Pancreas (tissue), 10 donors: ENCODE data around the gene TTC4. TPM values are rescaled to one million over a fixed set of nuclear protein-coding genes. Genes with fewer than 3 reads are reported as not detected.

Experiments
- ATAC-seq, 4 donors: fragments of 200-7000 bp; cut with Tn5 transposase; one replicate each; pipeline versions ENCODE4 v1.8.0 to v1.9.1; 2020; ENCODE audit warnings: mild to moderate bottlenecking in 4 of 4, moderate library complexity in 4 of 4
- DNase-seq, 6 donors: peaks; one replicate each; pipeline ENCODE4 v3.0.0-alpha.2; 2020
- FAIRE-seq: peaks from 2 replicates; lab custom pipeline; 2012; peaks lifted over from hg19 to GRCh38; lab: Jason Lieb, UNC
- H3K27ac ChIP-seq, 4 donors: fragments of 200-600 bp; sonication (generic); 1 replicate in 3 of 4; 2 replicates in 1 of 4; pipeline versions ENCODE4 v1.5.0 to v1.8.0; 2020
- H3K27me3 ChIP-seq, 4 donors: fragments of 200-600 bp; one replicate each; pipeline ENCODE4 v1.8.0; 2021
- H3K36me3 ChIP-seq, 3 donors: fragments of 200-600 bp; sonication (generic) in 1 of 3; one replicate each; pipeline versions ENCODE4 v1.5.0 to v1.8.0; 2020 to 2021
- H3K4me1 ChIP-seq, 3 donors: fragments of 200-600 bp; one replicate each; pipeline ENCODE4 v1.8.0; 2021
- H3K4me3 ChIP-seq, 4 donors: fragments of 200-600 bp; sonication (generic) in 2 of 4; one replicate each; pipeline versions ENCODE4 v1.5.0 to v1.8.0; 2020 to 2021
- H3K9me3 ChIP-seq, 4 donors: fragments of 200-600 bp; one replicate each; pipeline ENCODE4 v1.8.0; 2021
- WGBS, 2 donors: extraction: QIAGEN DNeasy Blood & Tissue Kit; methylation state at CpG; one replicate each; pipeline ENCODE4 v1.1.7; 2013; 5-methylcytosine and 5-hydroxymethylcytosine counted together
- intact Hi-C, 3 donors: fragments of 100-400 bp; cut with DNase I; formaldehyde crosslinking; loops; one replicate each; pipeline versions ENCODE4 v1.11.1 to v1.14.2; 2022
- polyA plus RNA-seq, 2 donors: library from polyadenylated mRNA; stranded (reverse); fragments of 200-250 nt; gene quantifications; one replicate each; pipeline ENCODE4 v1.2.3, GENCODE V29; 2013
- total RNA-seq, 6 donors: library from RNA; stranded (reverse); fragmentation: NEBNext Ultra II Directional in 4 of 6; extraction: Animal tissue kit (Norgen Biotek cat#: 25700) in 4 of 6; gene quantifications; one replicate each; pipeline versions ENCODE4 v1.2.1 to v1.2.4, GENCODE V29; 2021 to 2023
- TF ChIP-seq, protein P1 (sequence below), 4 donors: fragments of 200-600 bp; sonication (generic) in 3 of 4; IDR thresholded peaks; one replicate each; pipeline versions ENCODE4 v1.5.0 to v1.8.0; 2021; ENCODE audit warnings: antibody characterized with exemption in 4 of 4
- donor health status: healthy with polysubstance abuse.
- donor health status: DM: no; HTN: no; CAD: no; lungs with moderate emphysema.
- donor health status: DM: no; HTN: no; CAD: no.
- donor health status: control.
- donor health status: control.
- donor health status: Bipolar disorder and iron deficiency.
- donor health status: DM: yes; HTN: yes; CAD: no.
- donor health status: DM: no; HTN: no; CAD: no.
- donor health status: DM: no; HTN: no; CAD: no.
- donor health status: DM: yes; HTN: yes; CAD: no.

The TTC4 gene
- total and polyA plus RNA-seq, 8 donors, result 4.5 to 14.4 (median 7.3) TPM

DNA sequence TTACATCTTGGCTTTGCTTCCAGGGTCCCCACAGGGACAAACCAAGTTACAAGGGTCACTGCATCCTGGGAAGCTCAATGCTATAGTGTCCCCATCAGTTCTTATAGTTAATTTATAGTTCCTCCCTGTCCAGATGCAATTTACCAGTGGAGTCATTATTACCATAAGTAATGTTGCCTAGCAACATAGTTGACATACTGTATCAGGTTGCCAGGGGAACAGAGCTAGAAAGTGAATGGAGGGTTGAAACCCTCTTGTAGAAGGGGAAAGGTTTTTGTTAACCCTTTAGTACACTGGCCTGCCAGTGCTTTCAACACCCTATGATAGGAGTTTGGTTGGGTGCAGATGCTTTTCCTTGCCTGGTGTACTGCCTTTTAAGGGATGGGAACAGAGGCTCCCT, 34.3 kb upstream of the TTC4 start:
- ATAC-seq (peak in 1 of 4 donors; percentile 16), FAIRE-seq (no peak), DNase-seq (no peak)
- Histone ChIP-seq H3K27ac (no peak overlapping the region), H3K4me1 (no peaks in the 10 kb centered on the region), H3K9me3 (no peaks in the 10 kb centered on the region), H3K36me3 (no peaks in the 10 kb centered on the region), H3K4me3 (no peak overlapping the region), H3K27me3 (no peaks in the 10 kb centered on the region)
- TF ChIP-seq, protein P1, sequence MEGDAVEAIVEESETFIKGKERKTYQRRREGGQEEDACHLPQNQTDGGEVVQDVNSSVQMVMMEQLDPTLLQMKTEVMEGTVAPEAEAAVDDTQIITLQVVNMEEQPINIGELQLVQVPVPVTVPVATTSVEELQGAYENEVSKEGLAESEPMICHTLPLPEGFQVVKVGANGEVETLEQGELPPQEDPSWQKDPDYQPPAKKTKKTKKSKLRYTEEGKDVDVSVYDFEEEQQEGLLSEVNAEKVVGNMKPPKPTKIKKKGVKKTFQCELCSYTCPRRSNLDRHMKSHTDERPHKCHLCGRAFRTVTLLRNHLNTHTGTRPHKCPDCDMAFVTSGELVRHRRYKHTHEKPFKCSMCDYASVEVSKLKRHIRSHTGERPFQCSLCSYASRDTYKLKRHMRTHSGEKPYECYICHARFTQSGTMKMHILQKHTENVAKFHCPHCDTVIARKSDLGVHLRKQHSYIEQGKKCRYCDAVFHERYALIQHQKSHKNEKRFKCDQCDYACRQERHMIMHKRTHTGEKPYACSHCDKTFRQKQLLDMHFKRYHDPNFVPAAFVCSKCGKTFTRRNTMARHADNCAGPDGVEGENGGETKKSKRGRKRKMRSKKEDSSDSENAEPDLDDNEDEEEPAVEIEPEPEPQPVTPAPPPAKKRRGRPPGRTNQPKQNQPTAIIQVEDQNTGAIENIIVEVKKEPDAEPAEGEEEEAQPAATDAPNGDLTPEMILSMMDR (IDR thresholded peaks at IDR 0.05), result no peak
- intact Hi-C loops, result no loop called here

DNA sequence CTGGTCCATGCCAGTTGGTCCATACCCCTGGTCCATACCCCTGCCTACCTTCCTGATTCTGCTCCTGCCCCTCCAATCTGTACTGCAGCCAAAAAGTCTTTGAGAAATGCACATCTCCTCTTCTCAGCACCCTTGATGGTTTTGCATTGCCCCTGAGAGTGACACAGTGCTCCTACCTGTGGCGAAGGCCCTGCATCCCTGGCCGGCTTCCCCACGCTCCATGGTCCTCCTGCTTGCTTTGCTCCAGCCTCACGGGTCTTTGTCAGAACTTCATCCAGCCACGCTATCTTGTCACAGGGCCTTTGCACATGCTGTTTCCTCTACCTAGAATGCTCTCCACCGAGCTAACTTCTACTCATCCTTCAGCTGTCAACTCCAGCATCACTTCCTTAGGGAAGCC, 32.2 kb upstream of the TTC4 start:
- H3K4me3 ChIP-seq, result no peak overlapping the region
- WGBS, 2 donors, result 77 to 88% methylated on average over 6 of the region's 6 CpGs
- FAIRE-seq (no peak), ATAC-seq (no peak), DNase-seq (no peak)
- no peaks in the 10 kb centered on the region for H3K9me3 ChIP-seq
- no peaks in the 10 kb centered on the region for H3K4me1 ChIP-seq
- no peaks in the 10 kb centered on the region for H3K36me3 ChIP-seq
- H3K27me3 ChIP-seq, result no peaks in the 10 kb centered on the region
- TF ChIP-seq, protein P1 (IDR thresholded peaks at IDR 0.05), result no peak
- intact Hi-C loops, result no loop called here
- H3K27ac ChIP-seq, result no peak overlapping the region

DNA sequence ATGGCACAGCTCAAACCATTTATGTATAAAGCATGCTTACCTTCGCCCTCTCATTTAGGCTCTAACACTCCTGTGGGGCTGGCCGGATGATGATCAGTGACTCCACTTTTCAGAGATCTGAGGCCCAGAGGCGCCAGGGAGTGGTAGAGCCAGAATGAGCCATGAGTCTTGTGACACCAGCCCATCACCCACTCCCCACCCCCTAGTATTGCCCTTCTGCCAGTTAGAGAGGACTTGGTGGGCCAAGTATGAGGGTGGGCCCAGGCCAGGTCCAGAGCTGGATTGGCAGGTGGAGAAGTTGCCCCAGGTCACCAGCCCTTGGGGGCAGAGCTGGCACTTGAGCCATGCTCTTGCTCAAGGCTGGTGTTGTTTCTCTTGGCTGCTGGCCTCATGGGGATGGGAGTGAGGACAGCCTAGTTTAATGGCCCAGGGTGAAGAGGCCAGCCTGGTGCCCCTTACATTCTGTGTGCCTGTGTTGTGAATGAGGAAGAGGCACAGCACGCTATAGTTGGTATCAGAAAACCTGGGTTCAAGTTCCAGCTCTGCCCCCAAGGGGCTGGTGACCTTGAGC, 30.2 kb upstream of the TTC4 start:
- no peaks in the 10 kb centered on the region for H3K4me1 ChIP-seq
- intact Hi-C loops, result no loop called here
- DNase-seq (no peak), FAIRE-seq (no peak), ATAC-seq (no peak)
- H3K4me3 ChIP-seq, result no peak overlapping the region
- H3K27me3 ChIP-seq, result no peaks in the 10 kb centered on the region
- no peak overlapping the region for H3K27ac ChIP-seq
- H3K36me3 ChIP-seq, result no peaks in the 10 kb centered on the region
- WGBS, 2 donors, result 88 to 95% methylated on average over 4 of the region's 4 CpGs
- no peaks in the 10 kb centered on the region for H3K9me3 ChIP-seq
- TF ChIP-seq, protein P1 (IDR thresholded peaks at IDR 0.05), result no peak

DNA sequence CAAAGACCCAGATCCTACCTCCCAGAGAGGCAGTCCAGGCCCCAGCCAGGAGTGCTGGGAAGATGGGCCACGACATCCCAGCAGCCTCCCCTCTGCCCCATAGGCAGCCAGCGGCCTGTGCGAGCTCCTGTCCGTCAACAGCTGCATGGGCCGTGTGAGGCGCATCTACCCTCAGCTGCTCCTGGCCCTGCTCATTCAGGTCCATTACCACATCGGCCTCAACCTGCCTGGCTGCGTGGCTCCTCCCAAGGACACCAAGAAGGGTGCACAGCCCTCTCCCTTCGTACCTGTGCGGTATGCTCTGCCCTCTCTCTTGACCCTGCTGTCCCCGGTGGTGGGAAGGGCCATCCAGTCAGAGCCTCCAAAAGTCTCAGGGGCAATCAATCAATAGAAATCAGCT, 29.5 kb upstream of the TTC4 start:
- Histone ChIP-seq H3K4me3 (no peak overlapping the region), H3K9me3 (no peaks in the 10 kb centered on the region), H3K4me1 (no peaks in the 10 kb centered on the region), H3K36me3 (no peaks in the 10 kb centered on the region), H3K27me3 (no peaks in the 10 kb centered on the region), H3K27ac (no peak overlapping the region)
- DNase-seq (no peak), ATAC-seq (no peak), FAIRE-seq (no peak)
- WGBS, 2 donors, result 75 to 81% methylated on average over 11 of the region's 11 CpGs
- TF ChIP-seq, protein P1 (IDR thresholded peaks at IDR 0.05), result no peak
- intact Hi-C loops, result no loop called here

DNA sequence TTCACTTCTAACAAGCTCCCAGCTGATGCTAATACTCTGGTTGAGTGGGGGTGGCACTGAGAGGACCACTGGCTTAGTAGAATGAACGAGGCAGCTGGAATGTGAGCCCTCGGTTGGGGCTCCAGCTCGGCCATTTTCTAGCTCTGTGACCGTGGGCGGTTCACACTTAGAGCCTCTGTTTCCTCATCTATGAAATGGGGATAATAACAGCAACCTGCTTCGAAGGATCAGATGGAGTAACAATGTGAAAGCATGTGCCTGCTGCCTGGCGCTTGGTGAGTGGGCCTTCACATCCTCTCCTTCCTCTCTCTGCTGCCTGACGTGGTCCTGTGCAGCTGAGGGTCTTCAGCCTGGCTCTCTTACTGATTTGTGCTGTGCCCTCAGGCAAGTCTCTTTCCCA, 20.9 kb upstream of the TTC4 start:
- WGBS, 2 donors, result 67 to 86% methylated on average over 8 of the region's 8 CpGs
- ATAC-seq, result no peak
- Histone ChIP-seq H3K27me3 (no peaks in the 10 kb centered on the region), H3K27ac (no peak overlapping the region), H3K9me3 (no peaks in the 10 kb centered on the region), H3K4me3 (no peak overlapping the region), H3K36me3 (no peaks in the 10 kb centered on the region), H3K4me1 (no peaks in the 10 kb centered on the region)
- peak in 1 of 6 donors; percentile 6 for DNase-seq
- TF ChIP-seq, protein P1 (IDR thresholded peaks at IDR 0.05), result no peak
- no peak for FAIRE-seq
- intact Hi-C loops, result no loop called here
